ENCODE measurements around the gene DENND1B. TPM values are rescaled to one million over a fixed set of nuclear protein-coding genes. Genes with fewer than 3 reads are reported as not detected.

The DENND1B gene
- total and polyA plus RNA-seq, 9 of the 15 experiments (the other 6 are each of a cell fraction or from before 2014, with no cell fraction given): 2.1 to 12.1 (median 7.5) TPM

- TF ChIP-seq ZNF512 (tag; IDR thresholded peaks at IDR 0.05): no peak
- no peak for TF ChIP-seq POLR2A (conservative IDR thresholded peaks at IDR 0.05)
- TF ChIP-seq PTTG1 (tag; IDR thresholded peaks at IDR 0.05; ENCODE audit: low read depth): no peak
- TF ChIP-seq FOSL1 (tag; conservative IDR thresholded peaks at IDR 0.05): 0 out of 2 replicates have a peak, but pooled peaks have one; percentile 16
- no peak for TF ChIP-seq HES1 (IDR thresholded peaks at IDR 0.05; ENCODE audit: low read depth)
- no peak for TF ChIP-seq ATF4 (CRISPR knock-in tag; IDR thresholded peaks at IDR 0.05)
- TF ChIP-seq STAT5A (IDR thresholded peaks at IDR 0.05; ENCODE audit: borderline replicate concordance, low read length): no peak
- 0 out of 2 replicates have a peak, but pooled peaks have one; percentile 14 for TF ChIP-seq CBFA2T2 (conservative IDR thresholded peaks at IDR 0.05)
- TF ChIP-seq NFYB (IDR thresholded peaks at IDR 0.05; ENCODE audit: extremely low read depth, insufficient read length): no peak
- no peak for TF ChIP-seq STAT5B (CRISPR knock-in tag; IDR thresholded peaks at IDR 0.05)
- TF ChIP-seq PHF20 (IDR thresholded peaks at IDR 0.05; ENCODE audit: partially characterized antibody): no peak
- no peak for TF ChIP-seq ZNF143 (CRISPR knock-in tag; IDR thresholded peaks at IDR 0.05)
- no peak for TF ChIP-seq TAF9B (IDR thresholded peaks at IDR 0.05; ENCODE audit: partially characterized antibody)
- TF ChIP-seq MTA2 (IDR thresholded peaks at IDR 0.05; ENCODE audit: low read depth): peak; percentile 19; the same call in 1 of the 2 replicates
- no peak for TF ChIP-seq YBX1 (IDR thresholded peaks at IDR 0.05)
- no peak for TF ChIP-seq ZNF507 (tag; conservative IDR thresholded peaks at IDR 0.05)
- no peak for TF ChIP-seq KDM5B (IDR thresholded peaks at IDR 0.05; ENCODE audit: insufficient replicate concordance, low read depth, low read length)
- no peak for TF ChIP-seq KLF6 (CRISPR knock-in tag; IDR thresholded peaks at IDR 0.05; ENCODE audit: borderline replicate concordance)
- no peak for TF ChIP-seq ZNF280B (CRISPR knock-in tag; IDR thresholded peaks at IDR 0.05)
- no peak for TF ChIP-seq DEAF1 (CRISPR knock-in tag; IDR thresholded peaks at IDR 0.05)
- no peak for TF ChIP-seq ELF4 (CRISPR knock-in tag; IDR thresholded peaks at IDR 0.05)
- no peak for TF ChIP-seq KAT2B (IDR thresholded peaks at IDR 0.05; ENCODE audit: low read depth, low read length)
- no peak for TF ChIP-seq ZFP1 (CRISPR knock-in tag; IDR thresholded peaks at IDR 0.05)
- TF ChIP-seq CTBP1 (IDR thresholded peaks at IDR 0.05; ENCODE audit: borderline replicate concordance): no peak
Observed at GRCh38 chr1:197781968-197782721, 6.9 kb upstream of the DENND1B start (continued).
